AG08395 (cell line): ENCODE data around the gene RPTOR.
"Not testable (repeated sequence)": the region's sequence is repeated elsewhere in the genome, so short reads cannot be mapped to it uniquely, and the experiment has no call there.

ENCODE experiments used
- DNase-seq: peaks from one replicate; pipeline ENCODE4 v3.0.0; 2012; ENCODE audit warnings: mixed read lengths, low spot score

Gene RPTOR

DNA sequence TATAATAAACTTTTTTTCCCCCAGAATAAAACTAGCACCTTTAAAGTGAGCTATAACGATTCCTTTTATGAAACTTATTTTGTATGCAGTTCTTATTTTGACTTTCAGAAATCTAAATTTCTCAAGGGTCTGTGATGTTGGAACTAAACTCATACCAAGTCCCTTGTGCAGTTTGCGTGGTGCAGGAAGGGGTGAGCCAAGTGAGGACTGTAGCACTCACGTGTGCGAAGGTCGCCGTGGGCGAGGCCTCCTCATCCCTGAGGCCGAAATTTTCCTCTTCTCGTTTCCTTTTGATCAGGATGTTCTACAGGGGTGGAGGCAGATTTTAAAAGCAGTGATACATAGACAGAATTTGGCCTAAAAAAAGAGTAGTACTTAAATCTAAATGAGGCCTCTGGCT, 73.7 kb downstream of the RPTOR start:
- no peak for DNase-seq

GRCh38 chr17:80619535-80620235, 75.0 kb downstream of the RPTOR start:
- peak; percentile 13 for DNase-seq

- DNase-seq = no peak
These were observed 76.8 kb downstream of the RPTOR start for GRCh38 chr17:80621335-80621996.

GRCh38 chr17:80621997-80622357, 77.3 kb downstream of the RPTOR start:
- no peak for DNase-seq

DNA sequence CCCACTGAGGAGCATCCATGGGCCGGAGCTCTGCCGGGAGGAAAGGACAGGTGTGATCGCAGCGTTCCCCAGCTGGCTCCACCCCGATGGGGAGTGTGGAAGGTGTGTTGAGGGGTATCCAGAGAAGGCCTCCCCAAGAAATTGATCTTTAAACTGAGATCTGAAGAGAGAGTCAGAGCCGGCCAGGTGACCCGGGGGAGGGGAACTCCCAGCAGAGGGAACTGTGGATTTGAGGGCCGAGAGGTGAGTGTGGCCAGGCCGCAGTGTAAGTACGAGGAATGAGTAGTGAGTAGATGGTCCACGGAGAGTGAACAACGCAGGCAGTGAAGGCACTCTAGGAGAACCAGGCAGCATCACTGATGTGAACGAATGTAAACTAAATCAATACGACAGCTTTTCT, 80.2 kb downstream of the RPTOR start:
- DNase-seq = no peak

DNA sequence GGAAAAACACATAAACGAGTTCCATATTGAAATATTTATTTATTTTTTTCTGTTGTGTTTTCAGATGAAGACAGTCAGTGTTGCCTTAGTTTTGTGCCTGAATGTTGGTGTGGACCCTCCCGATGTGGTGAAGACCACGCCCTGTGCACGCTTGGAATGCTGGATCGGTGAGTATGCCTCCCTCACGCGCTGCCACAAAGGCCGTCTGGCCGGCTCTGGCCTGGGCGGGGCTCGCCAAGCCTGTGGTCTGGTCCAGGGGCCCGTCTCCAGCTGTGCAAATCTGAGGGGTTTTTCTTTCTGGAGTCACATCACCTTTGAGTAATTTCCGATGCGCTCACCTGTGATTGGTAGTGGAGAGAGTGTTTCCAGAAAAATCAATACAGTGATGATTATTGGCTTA, 81.0 kb downstream of the RPTOR start:
- no peak for DNase-seq

DNA sequence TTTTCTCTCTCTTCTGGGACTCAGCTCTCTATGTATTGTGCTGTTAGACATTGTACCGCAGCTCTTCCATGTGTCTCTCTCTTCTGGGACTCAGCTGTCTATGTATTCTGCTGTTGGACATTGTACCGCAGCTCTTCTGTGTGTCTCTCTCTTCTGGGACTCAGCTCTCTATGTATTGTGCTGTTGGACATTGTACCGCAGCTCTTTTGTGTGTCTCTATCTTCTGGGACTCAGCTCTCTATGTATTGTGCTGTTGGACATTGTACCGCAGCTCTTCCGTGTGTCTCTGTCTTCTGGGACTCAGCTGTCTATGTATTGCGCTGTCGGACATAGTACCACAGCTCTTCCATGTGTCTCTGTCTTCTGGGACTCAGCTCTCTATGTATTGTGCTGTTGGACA, 84.2 kb downstream of the RPTOR start:
- not testable (repeated sequence) for DNase-seq

DNA sequence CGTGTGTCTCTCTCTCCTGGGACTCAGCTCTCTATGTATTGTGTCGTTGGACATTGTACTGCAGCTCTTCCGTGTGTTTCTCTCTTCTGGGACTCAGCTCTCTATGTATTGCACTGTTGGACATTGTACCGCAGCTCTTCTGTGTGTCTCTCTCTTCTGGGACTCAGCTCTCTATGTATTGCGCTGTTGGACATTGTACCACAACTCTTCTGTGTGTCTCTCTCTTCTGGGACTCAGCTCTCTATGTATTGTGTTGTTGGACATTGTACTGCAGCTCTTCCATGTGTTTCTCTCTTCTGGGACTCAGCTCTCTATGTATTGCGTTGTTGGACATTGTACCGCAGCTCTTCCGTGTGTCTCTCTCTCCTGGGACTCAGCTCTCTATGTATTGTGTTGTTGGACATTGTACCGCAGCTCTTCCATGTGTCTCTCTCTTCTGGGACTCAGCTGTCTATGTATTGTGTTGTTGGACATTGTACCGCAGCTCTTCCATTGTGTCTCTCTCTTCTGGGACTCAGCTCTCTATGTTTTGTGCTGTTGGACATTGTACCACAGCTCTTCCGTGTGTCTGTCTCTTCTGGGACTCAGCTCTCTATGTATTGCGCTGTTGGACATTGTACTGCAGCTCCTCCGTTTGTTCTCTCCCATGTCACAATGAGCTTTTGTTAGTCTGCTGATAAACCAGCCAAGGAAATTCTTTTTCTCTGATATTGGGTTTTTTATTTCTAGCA, 84.8 kb downstream of the RPTOR start:
- no peak for DNase-seq

DNA sequence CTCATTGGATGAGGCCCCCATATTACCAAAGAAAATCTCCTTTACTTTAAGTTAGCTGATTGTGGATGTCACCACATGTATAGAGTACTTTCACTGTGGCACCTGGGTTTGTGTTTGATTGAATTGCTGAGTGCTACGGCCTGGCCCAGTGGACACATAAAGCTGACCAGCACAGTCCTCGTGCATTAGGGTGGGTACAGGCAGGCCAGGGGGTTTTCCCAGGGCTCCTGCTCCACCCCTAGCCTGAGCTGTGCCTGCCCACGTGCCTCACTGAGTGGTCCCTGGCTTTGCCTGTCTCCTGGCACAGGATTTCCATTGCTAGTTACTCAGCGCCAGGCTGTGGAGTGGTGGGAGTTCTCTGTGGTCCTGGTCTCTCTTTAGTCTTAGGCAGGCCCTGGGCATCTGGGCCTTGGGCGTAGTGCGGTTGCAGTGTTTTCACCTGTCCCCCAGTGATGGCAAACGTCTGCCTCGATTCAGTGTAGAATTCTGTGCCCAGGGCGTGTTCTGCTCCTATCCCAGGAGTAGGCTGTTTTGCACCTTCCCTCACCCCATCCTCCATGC, 86.0 kb downstream of the RPTOR start:
- DNase-seq = no peak

- no peak for DNase-seq
These were observed 86.8 kb downstream of the RPTOR start for GRCh38 chr17:80631142-80632045.

GRCh38 chr17:80632046-80632581, 87.5 kb downstream of the RPTOR start:
- peak; percentile 51 for DNase-seq

GRCh38 chr17:80633207-80633606, 88.6 kb downstream of the RPTOR start:
- DNase-seq = no peak

GRCh38 chr17:80633994-80634566, 89.4 kb downstream of the RPTOR start:
- no peak for DNase-seq

DNA sequence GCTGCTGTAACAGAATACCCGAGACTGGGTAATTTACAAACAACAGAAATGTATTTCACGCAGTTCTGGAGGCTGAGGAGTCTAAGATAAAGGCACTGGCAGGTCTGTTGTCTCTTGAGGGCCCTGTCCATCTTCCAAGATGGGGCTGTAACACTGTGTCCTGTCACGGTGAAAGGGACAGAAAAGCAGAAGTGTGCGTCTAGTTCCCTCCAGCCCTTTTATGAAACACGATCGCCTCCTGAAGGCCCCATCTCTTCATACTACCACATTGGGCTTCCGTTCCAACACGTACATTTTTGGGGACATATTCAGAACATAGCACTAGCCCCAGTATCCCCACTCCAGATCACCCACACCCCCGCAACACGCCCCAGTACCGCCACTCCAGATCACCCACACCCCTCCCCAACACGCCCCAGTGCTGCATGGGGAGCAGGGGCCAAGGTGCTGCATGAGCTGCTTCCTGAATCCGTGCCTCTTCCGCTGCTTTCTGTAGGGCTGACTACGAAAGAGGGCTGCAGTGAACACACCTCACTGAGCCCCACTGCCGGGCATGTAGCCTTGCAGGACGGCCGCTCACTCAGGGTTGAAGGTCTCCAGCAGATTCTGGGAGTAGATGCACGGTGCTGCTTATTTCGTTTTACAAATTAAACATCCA, 91.9 kb downstream of the RPTOR start:
- no peak for DNase-seq

- DNase-seq = no peak
These were observed 92.6 kb downstream of the RPTOR start for GRCh38 chr17:80637048-80637781.

- DNase-seq = no peak
These were observed 95.0 kb downstream of the RPTOR start for GRCh38 chr17:80639658-80640057.

DNA sequence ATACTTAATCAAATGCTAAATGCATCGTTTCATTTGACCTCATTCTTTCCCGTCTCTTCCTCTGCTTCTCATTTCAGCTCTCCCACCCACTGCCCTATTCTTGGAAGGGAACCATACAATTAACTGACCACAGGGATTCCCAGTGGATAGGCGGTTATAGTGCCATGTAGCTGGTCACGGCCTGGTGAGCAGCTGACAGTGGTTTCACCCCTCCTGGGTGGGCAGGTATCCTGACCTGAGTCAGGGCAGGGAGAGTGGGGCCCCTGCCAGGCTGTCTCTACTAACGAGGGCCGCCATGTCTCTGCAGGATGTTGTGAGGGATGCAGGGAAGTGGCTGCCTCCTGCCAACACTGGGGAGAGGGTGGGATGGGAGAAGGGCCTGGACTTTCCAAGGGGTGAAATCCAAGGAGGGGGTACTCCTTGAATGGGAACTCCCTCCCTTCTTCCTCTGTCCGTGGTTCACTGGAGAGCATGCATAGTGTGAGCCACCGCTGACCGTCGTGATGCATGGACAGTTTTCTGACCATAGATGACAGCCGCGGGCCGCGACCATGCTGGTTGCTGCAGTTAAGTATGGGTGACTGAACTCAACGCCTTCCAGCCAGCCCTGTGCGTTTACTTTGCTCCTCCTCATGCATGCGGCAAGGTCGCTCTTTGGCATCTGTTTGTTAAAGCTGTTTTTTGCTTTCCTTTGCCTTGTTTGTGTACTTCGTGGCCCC, 95.9 kb downstream of the RPTOR start:
- no peak for DNase-seq

GRCh38 chr17:80643326-80644099, 98.9 kb downstream of the RPTOR start:
- no peak for DNase-seq

GRCh38 chr17:80644536-80644935, 99.9 kb downstream of the RPTOR start:
- no peak for DNase-seq
